GM18861 (cell line): ENCODE measurements around the gene MPPED2.

Source experiments
- ATAC-seq: cut with Tn5 transposase; IDR thresholded peaks from one replicate; pipeline ENCODE4 v1.9.1; 2021; ENCODE audit not compliant: unreplicated experiment

The MPPED2 gene

DNA sequence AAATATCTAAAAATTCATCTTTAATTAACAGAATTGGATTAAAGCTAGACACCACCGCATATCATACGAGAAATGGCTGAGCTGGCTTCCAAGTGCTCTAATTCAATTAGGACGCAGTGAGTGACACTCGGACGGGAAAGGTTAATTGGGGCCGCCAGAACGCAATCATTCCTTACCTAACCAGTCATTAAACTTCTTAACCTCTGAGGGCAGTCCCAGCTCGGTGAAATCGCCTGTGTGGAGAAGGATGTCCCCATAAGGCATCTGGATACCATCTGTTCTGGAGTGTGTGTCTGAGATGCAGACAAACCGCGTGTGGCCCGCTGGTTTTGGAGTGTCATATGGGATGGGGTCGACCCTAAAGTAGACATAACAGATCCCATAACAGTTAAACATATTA is 50.3 kb downstream of the MPPED2 start:
- ATAC-seq: no peak

DNA sequence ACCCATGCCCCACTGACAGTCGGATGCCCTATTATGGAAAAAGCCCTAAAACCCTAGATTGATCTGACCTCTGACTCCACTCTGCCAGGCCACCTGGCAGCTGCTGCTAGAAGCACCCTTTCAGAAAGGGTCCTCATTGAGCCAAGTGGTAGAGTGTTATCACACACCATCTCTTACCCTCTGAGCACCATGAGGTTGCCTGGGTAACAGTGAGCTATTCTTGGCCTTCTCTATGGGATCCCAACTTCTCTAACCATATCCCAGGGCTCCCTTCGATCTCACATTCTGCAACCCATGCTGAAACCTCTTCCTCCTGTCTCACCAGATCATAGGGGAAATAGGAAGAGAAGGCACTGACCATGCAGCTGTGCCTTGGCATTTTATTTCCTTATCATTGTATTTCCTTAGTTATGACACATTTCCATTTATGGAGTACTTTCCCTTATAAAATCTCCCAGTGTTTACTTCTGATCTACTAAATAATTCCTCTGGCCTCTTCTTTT is 52.7 kb downstream of the MPPED2 start:
- no peak for ATAC-seq

DNA sequence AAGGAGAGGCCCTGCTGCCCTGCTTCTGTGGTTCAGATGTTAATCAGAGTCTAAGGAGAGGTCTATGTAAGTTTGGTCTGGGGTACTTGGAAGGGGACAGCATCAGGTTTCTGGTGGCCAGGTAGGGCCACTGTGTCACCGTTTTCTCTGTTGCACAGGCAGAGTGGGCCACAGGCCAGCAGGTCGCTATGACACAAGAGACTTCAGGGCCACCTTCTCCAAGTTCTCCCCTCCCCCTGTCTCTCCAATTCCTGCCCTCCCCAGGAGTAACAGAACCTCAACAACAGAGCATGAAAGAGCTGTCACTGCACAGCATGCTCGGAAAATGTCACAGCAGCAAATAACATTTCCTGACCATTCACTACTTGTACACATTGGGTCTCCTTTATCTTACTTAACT is 58.6 kb downstream of the MPPED2 start:
- ATAC-seq: no peak

DNA sequence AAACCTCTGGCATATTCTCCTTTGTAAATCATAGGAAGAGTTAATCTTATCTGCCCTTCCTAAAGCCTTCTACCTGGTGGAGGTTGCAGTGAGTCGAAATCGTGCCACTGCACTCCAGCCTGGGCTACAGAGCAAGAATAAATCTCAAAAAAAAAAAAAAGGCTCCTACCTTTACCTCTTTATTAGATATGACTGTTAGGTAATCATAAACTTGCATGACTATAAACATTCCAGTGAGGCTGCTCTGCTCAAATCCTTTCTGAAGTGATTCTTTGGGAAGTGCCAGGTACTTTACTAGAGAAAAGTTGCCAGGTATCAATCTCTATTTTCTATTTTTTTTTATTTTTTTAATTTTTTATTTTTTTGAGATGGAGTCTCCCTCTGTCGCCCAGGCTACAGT is 59.6 kb downstream of the MPPED2 start:
- ATAC-seq: no peak

DNA sequence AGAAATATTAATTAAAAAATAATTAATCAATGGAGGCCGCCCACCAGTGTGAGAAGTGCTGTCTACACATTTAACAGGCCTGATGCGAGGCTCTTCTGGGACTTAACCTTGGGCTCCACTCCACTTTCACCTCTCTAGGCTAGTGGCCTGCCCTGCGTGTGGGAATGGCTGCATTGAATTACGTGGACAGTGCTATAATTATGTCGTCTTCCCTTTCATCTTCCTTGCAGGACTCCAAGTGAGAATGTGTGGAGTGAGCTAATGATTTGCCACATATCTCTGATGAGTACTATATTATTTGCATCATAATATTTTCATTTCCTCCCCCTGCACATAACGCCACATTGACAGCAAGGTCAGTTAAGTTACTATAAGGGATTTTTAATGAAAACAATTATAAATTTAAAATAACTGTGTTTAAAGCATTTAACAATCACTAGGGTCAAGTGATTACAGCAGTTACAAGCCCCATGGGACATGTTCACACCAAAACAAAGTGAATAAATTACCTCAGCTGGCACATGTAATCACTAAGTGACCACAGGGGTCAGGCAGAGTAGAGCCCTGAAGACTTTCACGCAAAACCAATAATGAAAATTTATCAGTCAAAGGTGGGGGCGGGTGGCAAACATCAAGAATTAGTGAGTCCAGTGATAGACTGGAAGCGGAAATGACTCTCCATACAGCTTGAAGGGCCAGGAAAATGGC is 63.5 kb downstream of the MPPED2 start:
- ATAC-seq: no peak

DNA sequence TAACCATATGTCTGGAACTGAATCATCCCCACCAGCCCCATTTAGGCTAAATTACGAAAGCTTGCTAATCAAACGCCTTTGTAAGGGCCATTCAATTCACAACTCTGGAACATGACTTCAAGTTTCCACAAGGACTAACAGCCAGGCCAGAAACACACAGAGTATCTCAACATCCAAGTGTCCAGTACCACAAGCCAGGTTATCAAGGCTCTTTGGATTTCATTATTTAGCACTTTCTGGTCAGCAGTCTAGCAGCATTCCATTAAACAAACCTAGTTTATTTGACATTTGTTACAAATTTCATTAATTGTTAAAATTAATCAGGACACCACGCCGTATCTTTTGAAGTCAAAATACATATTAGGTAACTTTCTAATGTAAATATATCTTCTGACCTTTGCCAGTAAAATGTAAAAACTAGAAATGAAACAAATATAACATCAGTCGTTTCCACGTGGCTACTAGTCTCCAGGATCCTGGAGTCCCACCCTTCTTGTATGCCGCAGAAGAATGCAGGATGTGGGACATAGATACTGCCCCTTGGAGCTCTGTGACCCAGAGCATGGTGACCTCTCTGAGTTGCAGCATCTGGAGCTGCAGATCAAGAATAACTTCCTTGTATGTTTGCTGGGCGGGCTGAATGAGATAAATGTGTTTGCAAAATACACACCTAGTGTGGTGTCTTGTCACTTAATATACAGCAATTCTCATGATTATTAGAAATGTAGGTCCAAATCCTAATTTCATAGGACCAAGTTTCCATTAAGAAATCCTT is 64.7 kb downstream of the MPPED2 start:
- no peak for ATAC-seq

DNA sequence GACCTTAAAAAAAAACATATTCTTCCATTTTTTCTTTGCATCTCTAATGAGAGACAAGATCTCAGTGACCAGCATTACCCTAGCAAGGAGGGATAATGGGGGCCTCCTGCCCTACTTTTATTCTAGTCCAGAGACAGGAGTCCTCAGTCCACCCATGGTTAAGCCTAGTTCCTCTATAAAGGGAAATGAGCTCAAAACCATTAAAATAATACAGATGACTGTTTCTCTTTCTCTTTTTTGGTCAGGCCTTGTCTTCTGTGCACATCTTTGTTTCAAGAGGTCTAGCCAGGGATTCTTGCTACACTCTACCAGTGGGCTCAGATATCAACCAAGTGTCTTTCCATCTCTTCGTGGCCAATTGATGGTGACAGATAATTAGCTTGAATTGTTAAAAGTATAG is 73.1 kb downstream of the MPPED2 start:
- ATAC-seq: no peak

DNA sequence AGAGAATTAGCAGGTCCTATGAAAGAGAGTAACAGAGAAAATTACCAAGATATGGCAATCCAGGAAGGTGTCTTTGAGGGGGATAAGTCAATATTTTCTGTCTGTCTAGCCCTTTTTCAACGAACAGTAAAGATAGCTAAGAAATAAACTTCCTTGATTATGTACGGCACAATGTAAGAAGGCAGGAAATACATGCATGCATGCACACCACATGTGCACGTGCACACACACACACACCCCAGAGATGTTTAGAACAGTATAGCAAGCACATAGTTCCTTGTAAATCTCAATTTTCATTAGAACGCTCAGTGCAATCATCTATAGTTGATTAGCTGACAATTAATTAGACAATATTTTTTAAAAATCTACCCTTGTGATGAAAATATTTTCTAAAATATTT is 74.7 kb downstream of the MPPED2 start:
- ATAC-seq: no peak

DNA sequence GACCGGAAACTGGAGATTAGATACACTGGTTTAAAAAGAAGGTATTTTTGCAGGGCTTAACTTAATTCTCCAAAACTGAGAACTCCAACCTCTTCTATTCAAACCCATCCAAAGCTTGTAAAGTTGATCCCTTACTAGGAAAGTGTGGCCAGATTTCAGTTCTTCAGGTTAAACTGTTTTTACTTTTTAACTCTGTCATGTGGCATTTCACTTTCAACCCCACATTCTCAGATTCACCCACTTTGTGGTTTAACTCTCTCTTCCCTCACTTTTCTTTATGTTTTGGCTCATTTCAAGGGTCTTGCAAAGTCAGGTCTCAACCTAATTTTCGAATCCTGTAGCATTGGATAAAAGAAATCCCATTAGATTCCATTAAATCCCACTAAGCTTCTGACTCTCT is 75.4 kb downstream of the MPPED2 start:
- ATAC-seq: no peak

DNA sequence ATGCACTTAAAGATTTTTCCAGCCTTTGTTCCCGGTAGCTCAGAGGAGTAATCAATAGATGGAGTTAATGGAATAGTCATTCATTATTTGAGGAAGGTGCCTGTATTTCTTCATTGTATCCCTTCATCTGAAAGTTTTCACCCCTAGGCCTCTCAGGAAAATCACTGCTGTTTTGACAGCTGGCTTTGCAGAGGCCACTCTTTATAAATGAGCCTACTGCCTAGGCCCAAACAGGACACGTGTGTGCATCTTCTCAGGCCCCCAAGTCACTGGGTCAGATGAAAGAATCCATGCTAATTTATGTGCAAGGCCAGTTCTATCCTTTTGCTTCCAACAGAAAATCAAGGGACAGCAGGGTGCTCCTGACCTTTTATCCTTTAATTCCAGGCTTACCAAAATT is 76.8 kb downstream of the MPPED2 start:
- ATAC-seq: no peak

DNA sequence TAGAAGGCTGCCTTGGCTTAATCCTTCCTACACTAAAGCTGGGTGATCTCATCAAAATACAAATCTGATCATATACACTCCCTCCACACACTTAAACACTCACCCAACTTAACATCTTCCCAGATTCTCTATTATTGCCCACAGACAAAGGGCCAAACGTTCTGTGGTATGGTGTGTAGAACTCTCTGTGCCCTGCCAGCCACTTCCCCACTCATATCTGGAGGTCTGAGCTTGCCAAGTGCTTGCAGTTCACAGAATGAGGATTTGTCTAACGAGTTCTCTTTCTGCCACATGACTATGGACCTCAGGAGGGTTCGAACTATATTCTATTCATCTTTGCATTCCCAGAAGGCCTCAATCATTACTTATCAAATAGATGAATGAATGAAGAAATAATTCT is 77.6 kb downstream of the MPPED2 start:
- ATAC-seq: no peak

DNA sequence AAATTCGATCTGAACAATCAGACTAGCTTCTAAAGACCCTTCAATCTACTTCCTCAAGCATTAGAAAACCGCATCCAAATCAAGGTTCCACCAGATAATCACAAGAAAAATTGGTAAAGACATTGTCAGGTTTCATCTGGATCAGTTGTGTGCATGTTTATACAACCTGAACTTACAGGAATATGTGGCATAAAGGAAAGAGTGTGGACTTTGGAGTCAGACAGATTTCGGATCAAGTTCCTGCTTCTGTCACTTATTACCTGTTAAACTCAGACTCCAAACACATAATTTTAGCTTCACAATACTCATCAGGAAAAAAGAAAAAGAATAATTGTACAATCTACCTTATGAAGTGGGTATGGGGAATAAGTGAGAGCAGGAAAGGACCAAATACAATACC is 80.5 kb downstream of the MPPED2 start:
- no peak for ATAC-seq

DNA sequence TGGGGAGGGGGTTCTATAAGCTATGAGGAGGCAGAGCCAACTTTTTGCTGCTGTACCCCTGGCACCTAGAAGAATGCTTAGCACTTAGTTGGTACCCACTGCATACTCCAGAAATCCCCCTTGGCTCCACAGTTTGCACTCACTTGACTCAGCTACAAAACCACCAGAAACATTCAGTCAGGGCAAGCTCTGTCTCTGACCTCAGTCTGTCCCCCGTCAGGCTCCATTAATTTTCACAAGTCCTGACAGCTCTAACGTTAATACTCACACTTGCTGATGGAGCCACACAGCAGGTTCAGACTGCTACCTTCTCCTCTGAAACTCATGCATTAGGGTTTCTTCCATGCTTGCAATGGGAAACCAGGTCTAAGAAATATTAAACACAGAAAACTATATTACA is 81.7 kb downstream of the MPPED2 start:
- ATAC-seq: no peak

DNA sequence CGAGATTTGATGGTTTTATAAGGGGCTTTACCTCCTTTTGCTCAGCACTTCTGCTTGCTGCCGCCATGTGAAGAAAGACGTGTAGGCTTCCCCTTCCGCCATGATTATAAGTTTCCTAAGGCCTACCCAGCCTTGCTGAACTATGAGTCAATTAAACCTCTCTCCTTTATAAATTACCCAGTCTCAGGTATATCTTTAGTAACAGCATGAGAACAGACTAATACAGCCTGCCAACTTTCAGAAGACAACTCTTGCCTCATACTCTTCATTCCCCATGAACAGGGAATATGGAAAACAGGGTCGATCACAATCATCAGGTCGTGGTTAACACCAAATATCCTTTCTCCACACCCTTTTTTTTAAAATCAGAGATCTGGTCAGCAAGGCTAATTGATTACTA is 83.0 kb downstream of the MPPED2 start:
- no peak for ATAC-seq

DNA sequence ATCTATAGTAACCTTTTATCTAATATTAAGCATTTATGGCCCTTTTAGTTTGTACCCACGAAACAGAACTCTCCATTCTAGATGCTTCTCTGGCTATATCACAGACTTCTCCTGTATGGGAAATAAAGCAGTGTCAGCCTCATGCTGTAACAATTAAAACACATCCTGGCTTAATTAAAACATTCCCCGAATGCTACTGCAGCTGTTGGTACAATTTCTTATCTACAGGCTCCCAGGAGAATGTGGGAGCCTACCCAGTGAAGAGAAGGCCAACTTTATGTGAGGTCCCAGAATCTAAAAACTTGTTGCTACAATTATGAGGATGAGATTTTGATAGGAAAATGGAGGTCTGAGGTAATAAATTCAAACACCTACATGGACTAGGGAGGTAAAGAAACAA is 83.8 kb downstream of the MPPED2 start:
- no peak for ATAC-seq

DNA sequence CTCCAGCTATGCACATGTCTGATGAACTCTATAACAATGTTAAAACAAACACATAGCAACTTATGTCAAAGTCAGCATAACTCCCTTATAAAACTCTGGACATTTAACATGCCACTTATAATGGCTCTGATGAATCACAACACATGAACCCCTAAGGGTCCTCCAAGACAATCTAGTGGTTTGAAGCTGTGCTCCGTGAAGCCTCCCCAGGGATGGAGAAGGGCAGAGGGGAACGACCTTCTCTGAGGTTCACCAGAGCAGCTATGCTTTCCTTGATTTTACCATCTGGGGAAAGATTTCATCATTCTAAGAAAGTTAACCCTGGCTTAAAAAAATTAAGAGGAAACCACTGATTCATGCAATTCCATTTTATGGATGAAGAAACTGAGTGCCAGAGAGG is 84.4 kb downstream of the MPPED2 start:
- no peak for ATAC-seq

DNA sequence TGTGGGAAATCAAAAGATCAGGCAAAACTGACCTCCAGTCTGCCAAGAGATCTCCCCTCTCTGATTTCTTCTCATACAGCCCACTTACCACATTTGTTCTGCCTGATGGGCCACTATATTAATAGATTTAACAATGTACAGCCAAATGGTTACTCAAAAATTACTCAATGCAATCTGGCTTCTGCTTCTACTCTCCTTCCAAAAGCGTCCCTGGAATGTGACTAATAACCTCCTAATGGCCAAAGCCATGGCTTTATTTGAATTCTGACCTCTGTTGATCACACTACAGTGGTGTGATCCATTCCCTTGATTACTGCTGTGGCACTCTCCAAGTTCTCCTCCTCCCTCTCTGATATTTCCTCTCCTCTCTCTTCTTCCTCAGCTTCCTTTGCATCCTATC is 86.2 kb downstream of the MPPED2 start:
- no peak for ATAC-seq

DNA sequence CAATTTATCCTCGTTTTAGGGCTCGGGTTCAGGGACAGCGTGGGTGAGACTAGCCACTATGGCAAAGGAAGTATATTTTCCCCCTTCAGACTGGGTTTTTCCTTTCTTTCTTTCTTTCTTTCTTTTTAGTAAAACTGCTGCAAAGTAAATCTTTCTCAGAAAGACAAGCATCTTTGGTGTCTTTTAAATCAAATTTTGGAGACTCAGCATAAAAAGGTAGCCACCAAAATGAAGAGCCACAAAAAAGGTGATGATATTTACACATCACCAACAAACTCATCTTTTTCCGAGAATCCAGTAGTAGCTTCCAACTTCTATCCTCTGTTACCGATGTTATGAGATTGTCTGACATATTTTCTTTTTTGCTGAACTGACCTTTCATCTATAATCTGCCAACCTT is 88.6 kb downstream of the MPPED2 start:
- ATAC-seq: no peak

DNA sequence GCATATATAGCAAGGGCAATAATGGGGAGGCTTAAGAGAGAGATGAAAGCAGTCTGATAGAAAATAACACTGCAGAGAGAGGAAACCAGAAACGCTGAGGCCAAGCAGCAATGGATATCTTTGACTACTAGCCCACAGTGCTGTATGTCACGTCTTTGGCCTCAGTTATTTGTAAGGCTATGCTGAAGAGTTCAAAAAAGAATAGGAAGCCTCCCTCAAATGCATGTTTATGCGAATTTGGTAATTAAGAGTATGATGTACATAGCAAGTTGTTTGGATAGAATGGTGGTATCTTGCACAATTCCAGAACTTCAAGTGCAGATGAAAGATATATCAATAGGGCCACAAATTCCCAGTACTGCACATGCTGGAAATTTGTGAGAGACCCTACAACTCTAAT is 89.2 kb downstream of the MPPED2 start:
- no peak for ATAC-seq

DNA sequence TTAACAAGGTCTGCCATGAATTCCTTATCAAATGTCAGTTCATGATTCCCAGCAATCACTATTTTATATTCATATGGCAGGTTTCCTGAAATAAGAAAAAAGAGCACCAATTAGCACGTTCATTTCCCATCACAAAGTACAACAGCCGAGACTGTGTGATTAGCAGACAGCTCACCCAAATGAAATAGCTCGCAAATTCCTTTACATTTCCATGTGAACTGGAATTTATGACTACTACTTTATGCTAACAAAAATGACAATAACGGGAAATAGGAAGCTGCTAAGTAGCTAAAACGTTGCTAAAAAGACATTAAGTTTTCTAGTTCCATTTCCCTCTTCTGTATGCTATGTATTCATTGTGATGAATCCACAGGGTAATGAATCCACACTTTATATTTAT is 90.7 kb downstream of the MPPED2 start:
- no peak for ATAC-seq

DNA sequence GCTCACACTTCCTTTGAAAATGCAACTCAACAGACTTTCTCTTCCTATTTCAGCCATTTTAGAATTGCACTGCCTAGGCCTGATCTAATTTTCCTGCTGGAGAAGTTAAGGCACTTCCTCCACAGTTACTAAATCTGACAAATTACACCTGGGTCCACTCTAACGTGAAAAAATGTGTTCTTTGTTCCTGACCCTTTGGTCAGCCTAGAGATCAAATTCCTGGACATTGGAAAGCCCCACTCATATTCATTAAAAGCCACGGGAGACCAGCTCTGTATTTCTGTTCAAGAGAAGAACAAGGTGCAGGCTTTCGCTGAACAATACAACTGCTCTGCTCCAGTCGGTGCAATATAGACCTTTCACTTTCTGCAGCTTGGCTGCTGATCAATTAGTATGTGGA is 96.6 kb downstream of the MPPED2 start:
- ATAC-seq: no peak

DNA sequence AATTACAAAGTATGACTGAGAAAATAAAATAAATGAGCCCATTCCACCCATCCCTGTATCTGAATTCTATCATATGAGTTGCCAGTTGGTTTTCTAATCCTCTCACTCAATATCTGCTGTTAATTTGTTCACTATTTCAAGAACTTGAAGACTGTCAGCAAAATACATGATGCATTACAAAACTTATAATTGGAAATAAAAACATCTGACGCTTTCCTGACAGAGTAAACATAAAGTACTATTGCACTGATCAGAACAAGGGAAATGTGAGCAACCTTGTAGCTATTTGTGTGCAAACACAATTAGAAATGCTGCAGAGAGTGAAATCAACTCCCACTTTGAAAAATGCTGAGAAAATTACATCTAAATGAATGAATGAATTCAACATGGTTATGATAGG is 97.1 kb downstream of the MPPED2 start:
- ATAC-seq: no peak
